ENCODE results near the gene DYNC1I1. TPM values are rescaled to one million over a fixed set of nuclear protein-coding genes. Genes with fewer than 3 reads are reported as not detected.

DYNC1I1 gene
- total RNA-seq, 4 donors from 2014 or later, result 1.4 to 10.7 (median 3.4) TPM

GRCh38 chr7:95996886-95997285, 224.5 kb downstream of the DYNC1I1 start:
- Histone ChIP-seq H3K4me3 (no peak overlapping the region), H3K27ac (no peak overlapping the region), H3K36me3 (no peaks in the 10 kb centered on the region), H3K9me3 (no peaks in the 10 kb centered on the region), H3K27me3 (no peaks in the 10 kb centered on the region), H3K4me1 (no peaks in the 10 kb centered on the region)
- TF ChIP-seq, protein P1, sequence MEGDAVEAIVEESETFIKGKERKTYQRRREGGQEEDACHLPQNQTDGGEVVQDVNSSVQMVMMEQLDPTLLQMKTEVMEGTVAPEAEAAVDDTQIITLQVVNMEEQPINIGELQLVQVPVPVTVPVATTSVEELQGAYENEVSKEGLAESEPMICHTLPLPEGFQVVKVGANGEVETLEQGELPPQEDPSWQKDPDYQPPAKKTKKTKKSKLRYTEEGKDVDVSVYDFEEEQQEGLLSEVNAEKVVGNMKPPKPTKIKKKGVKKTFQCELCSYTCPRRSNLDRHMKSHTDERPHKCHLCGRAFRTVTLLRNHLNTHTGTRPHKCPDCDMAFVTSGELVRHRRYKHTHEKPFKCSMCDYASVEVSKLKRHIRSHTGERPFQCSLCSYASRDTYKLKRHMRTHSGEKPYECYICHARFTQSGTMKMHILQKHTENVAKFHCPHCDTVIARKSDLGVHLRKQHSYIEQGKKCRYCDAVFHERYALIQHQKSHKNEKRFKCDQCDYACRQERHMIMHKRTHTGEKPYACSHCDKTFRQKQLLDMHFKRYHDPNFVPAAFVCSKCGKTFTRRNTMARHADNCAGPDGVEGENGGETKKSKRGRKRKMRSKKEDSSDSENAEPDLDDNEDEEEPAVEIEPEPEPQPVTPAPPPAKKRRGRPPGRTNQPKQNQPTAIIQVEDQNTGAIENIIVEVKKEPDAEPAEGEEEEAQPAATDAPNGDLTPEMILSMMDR (IDR thresholded peaks at IDR 0.05), result no peak
- TF ChIP-seq POLR2A (IDR thresholded peaks at IDR 0.05), result no peak
- DNase-seq, result no peak

DNA sequence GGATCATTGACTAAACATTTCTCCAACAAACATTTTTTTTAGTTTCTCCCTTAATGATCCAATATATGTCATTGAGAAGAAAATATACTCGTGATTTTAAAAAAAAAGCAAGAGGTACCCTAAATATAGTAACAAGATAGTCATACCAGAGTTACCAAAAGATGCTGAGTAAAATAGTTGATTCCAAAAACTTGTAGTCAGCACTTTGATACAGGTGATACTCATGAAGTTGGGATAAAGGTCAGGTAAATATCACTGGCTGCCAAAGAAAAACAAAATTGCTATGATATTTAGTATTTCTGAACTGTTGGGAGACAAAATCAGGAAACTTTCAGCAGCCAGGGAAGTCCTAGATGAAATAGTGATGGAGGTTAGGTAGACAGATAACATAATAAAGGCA, 225.3 kb downstream of the DYNC1I1 start:
- TF ChIP-seq, protein P1 (IDR thresholded peaks at IDR 0.05), result no peak
- TF ChIP-seq POLR2A (IDR thresholded peaks at IDR 0.05), result no peak

DNA sequence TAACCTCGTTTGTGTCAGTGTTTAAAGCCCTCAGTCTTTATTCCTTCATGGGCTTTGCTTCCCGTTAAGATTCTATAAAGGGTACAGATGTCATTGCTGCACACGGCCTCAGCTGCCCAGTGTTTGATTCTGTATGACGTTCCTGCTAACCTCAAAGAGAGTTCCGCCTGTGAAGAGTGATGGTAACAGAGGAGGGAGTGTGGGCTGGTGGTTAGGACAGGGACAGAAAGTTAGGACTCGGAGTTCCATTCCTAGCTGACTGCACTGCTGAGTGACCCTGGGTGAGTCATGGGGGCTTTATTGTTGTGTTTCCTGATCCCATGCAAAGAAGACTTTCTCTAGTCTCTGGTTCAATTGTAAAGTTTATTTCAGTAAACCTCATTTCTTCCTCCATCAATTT, 227.1 kb downstream of the DYNC1I1 start:
- TF ChIP-seq, protein P1 (IDR thresholded peaks at IDR 0.05), result no peak
- no peaks in the 10 kb centered on the region for H3K4me1 ChIP-seq

More for the DNA sequence above, 225.3 kb downstream of the DYNC1I1 start:
- DNase-seq, result no peak
- H3K4me1 ChIP-seq, result no peaks in the 10 kb centered on the region
- H3K27ac ChIP-seq, result no peak overlapping the region
- no peak overlapping the region for H3K4me3 ChIP-seq
- no peaks in the 10 kb centered on the region for H3K36me3 ChIP-seq
- H3K27me3 ChIP-seq, result no peaks in the 10 kb centered on the region
- no peaks in the 10 kb centered on the region for H3K9me3 ChIP-seq

GRCh38 chr7:96004578-96004977, 232.2 kb downstream of the DYNC1I1 start:
- no peaks in the 10 kb centered on the region for H3K27me3 ChIP-seq
- H3K4me3 ChIP-seq, result no peak overlapping the region
- no peaks in the 10 kb centered on the region for H3K9me3 ChIP-seq
- H3K36me3 ChIP-seq, result no peaks in the 10 kb centered on the region
- TF ChIP-seq, protein P1 (IDR thresholded peaks at IDR 0.05), result no peak
- TF ChIP-seq POLR2A (IDR thresholded peaks at IDR 0.05), result no peak
- no peak for DNase-seq
- no peaks in the 10 kb centered on the region for H3K4me1 ChIP-seq
- H3K27ac ChIP-seq, result no peak overlapping the region

More for the DNA sequence above, 227.1 kb downstream of the DYNC1I1 start:
- Histone ChIP-seq H3K36me3 (no peaks in the 10 kb centered on the region), H3K4me3 (no peak overlapping the region), H3K27me3 (no peaks in the 10 kb centered on the region), H3K9me3 (no peaks in the 10 kb centered on the region), H3K27ac (no peak overlapping the region)
- DNase-seq, result no peak

- H3K36me3 ChIP-seq, result no peaks in the 10 kb centered on the region
- no peak overlapping the region for H3K27ac ChIP-seq
- TF ChIP-seq, protein P1 (IDR thresholded peaks at IDR 0.05), result no peak
- no peak for TF ChIP-seq POLR2A (IDR thresholded peaks at IDR 0.05)
- DNase-seq, result no peak
- no peaks in the 10 kb centered on the region for H3K9me3 ChIP-seq
- no peaks in the 10 kb centered on the region for H3K4me1 ChIP-seq
- H3K4me3 ChIP-seq, result no peak overlapping the region
- no peaks in the 10 kb centered on the region for H3K27me3 ChIP-seq
These were observed 232.9 kb downstream of the DYNC1I1 start for GRCh38 chr7:96005271-96005670.

- Histone ChIP-seq H3K36me3 (no peaks in the 10 kb centered on the region), H3K27ac (no peak overlapping the region), H3K27me3 (no peaks in the 10 kb centered on the region), H3K9me3 (no peaks in the 10 kb centered on the region), H3K4me3 (no peak overlapping the region), H3K4me1 (no peaks in the 10 kb centered on the region)
- no peak for TF ChIP-seq POLR2A (IDR thresholded peaks at IDR 0.05)
- no peak for DNase-seq
These were observed 236.8 kb downstream of the DYNC1I1 start for GRCh38 chr7:96009148-96009547.
